Measurements from ENCODE around the gene MBD6. TPM values are rescaled to one million over a fixed set of nuclear protein-coding genes. Genes with fewer than 3 reads are reported as not detected.

MBD6 gene
- total and polyA plus RNA-seq, 2 of the 8 experiments (the other 6 are each of a cell fraction or from before 2014, with no cell fraction given) = 3.9 to 32.3 TPM

DNA sequence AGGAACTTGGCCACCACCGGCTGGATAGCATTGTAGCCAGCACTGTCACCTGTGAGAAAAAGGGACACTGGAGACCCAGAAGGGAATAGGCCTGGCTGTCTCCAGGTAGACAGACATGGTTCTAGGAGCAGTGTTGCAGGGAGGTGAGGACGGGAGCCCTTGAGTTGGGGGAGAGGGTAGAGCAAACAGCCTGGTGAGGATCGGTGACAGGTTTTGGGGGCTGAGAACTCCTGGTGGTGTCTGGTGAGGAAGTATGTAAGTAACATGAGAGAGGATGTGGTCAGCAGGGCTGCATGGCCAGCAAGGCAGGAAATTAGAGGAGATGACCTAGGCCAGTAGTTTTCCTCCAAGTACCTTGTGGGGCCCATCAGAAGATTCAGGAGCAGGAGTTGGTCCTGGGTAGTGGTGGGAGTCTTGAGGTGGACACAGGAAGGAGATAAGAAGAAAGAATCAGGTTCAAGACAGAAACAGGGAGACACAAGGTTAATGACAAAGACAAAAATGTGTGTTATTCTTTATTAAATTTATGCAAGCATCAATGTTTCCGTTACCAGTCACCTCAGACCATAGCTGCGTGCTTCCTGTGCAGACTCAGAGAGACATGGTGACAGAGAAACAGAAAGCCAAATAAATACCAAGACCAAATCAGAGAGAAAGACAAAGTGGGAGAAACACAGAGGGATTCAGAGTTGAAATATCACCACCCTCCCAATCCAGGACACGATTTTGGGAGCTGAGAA, 43.1 kb upstream of the MBD6 start, which contains the start of gene ARHGAP9:
TSS of gene ARHGAP9 (minus strand) at position 491 of the 740 bp plus-strand sequence. CDS start at position 31, 460 bp downstream.
- ChIA-PET CTCF (ENCODE audit: partially characterized antibody) (interaction anchor here (0.7 to 25.1 kb wide), 7 partner anchors 7 to 253 kb away, joined by 3 to 441 read pairs (median 4); partner anchors contain the start of genes GLI1 and INHBE), POLR2A (ENCODE audit: partially characterized antibody) (no interaction called here)
- H3K4ac ChIP-seq (replicated peaks; ENCODE audit: insufficient read length, low read depth, low read length) = no peak within 1 kb of the TSS
- DNase-seq (ENCODE audit: low read depth in 1 of 2, low spot score in 2 of 2) (no peak), FAIRE-seq (no peak)
- no peak within 1 kb of the TSS for H3K4me3 ChIP-seq (ENCODE audit: extremely low read depth in 1 of 4, insufficient read depth in 2 of 4, low read depth in 3 of 4, low read length in 4 of 4)
- no peak within 1 kb of the TSS for H3K9ac ChIP-seq (replicated peaks in 1 of 4; ENCODE audit: extremely low read depth in 1 of 4, low read depth in 3 of 4, low read length in 3 of 4)
- no peak within 1 kb of the TSS for H3K56ac ChIP-seq (replicated peaks; ENCODE audit: insufficient read length, low read depth, low read length)
- no peaks in the 10 kb centered on the region for H3K79me1 ChIP-seq (ENCODE audit: low read depth, low read length)
- no peak within 1 kb of the TSS for H2BK120ac ChIP-seq (replicated peaks; ENCODE audit: low read depth, low read length)
- H3K79me2 ChIP-seq (ENCODE audit: control insufficient read depth in 1 of 2, insufficient read depth in 2 of 2, low read length in 2 of 2) = no peaks in the 10 kb centered on the region
- H4K20me1 ChIP-seq (replicated peaks in 1 of 2; ENCODE audit: control insufficient read depth in 1 of 2, insufficient read depth in 2 of 2, low read length in 2 of 2) = peaks cover 0 to 1% of the 10 kb centered on the region in 2 experiments
- H4K5ac ChIP-seq (ENCODE audit: insufficient read length, low read depth, low read length) = no peak within 1 kb of the TSS
- no peaks in the 10 kb centered on the region for H3K36me3 ChIP-seq (ENCODE audit: control insufficient read depth in 2 of 4, insufficient read depth in 4 of 4, low read length in 3 of 4)
- H4K91ac ChIP-seq (replicated peaks; ENCODE audit: insufficient read length, low read length) = no peak within 1 kb of the TSS
- peak within 1 kb of the TSS; percentile 24; the same call in 1 of the 2 replicates for H2AK5ac ChIP-seq (ENCODE audit: low read depth, low read length)
- no peak within 1 kb of the TSS for H2BK20ac ChIP-seq (ENCODE audit: low read length)
- H2BK12ac ChIP-seq (ENCODE audit: low read depth, low read length) = peak within 1 kb of the TSS; percentile 4; the same call in 1 of the 2 replicates
- H3K23ac ChIP-seq (ENCODE audit: insufficient read length) = no peak within 1 kb of the TSS
- H3K4me1 ChIP-seq (replicated peaks in 1 of 4; ENCODE audit: control insufficient read depth in 3 of 4, insufficient read depth in 4 of 4, low read length in 3 of 4) = peaks cover 0 to 25% (median 11%) of the 10 kb centered on the region in 4 experiments; a peak in 6 of 7 replicates
- H3K9me3 ChIP-seq (ENCODE audit: insufficient read depth in 2 of 2, low read depth in 1 of 2, low read length in 1 of 2) = no peaks in the 10 kb centered on the region
- H2BK5ac ChIP-seq (ENCODE audit: low read depth, low read length) = no peak within 1 kb of the TSS
- no peak within 1 kb of the TSS for H2AFZ ChIP-seq (ENCODE audit: low read length)
- H3K27ac ChIP-seq (ENCODE audit: low read depth, low read length) = no peak within 1 kb of the TSS
- WGBS, 2 experiments (ENCODE audit: extremely low coverage in 1 of 2, insufficient coverage in 1 of 2, insufficient read length in 1 of 2, insufficient replicate concordance in 2 of 2, low coverage in 1 of 2, low lambda C conversion rate in 2 of 2, missing lambda C conversion rate in 1 of 2) = 93% methylated on average over 6 of the region's 6 CpGs; no CpG with 5 or more reads in 1 of the 2 experiments
- no peak within 1 kb of the TSS for H3K18ac ChIP-seq (ENCODE audit: extremely low read depth, low read length)
- H3K27me3 ChIP-seq (replicated peaks in 1 of 4; ENCODE audit: control insufficient read depth in 3 of 4, extremely low read depth in 1 of 4, insufficient read depth in 3 of 4, low read length in 3 of 4) = peaks cover 16 to 30% (median 28%) of the 10 kb centered on the region in 4 experiments
- peak within 1 kb of the TSS; percentile 72; the same call in 1 of the 2 replicates for H2BK15ac ChIP-seq (ENCODE audit: low read length)
- no peak within 1 kb of the TSS for H3K4me2 ChIP-seq (ENCODE audit: insufficient read depth in 1 of 2, low read depth in 2 of 2, low read length in 2 of 2)
- no peak within 1 kb of the TSS for H4K8ac ChIP-seq (ENCODE audit: extremely low read depth, insufficient read depth, low read length)
- H3K23me2 ChIP-seq (ENCODE audit: low read depth, low read length) = peaks cover 8% of the 10 kb centered on the region; the same call in 1 of the 2 replicates
- no peak within 1 kb of the TSS for H3K14ac ChIP-seq (ENCODE audit: insufficient read length)
- TF ChIP-seq SP4 (IDR thresholded peaks at IDR 0.05; ENCODE audit: low read length) (no peak), SIRT6 (IDR thresholded peaks at IDR 0.05; ENCODE audit: low read length) (no peak), SUZ12 (IDR thresholded peaks at IDR 0.05; ENCODE audit: low read length) (no peak), EGR1 (IDR thresholded peaks at IDR 0.05; ENCODE audit: borderline replicate concordance, low read depth, low read length) (no peak)
- TF ChIP-seq, protein P1, sequence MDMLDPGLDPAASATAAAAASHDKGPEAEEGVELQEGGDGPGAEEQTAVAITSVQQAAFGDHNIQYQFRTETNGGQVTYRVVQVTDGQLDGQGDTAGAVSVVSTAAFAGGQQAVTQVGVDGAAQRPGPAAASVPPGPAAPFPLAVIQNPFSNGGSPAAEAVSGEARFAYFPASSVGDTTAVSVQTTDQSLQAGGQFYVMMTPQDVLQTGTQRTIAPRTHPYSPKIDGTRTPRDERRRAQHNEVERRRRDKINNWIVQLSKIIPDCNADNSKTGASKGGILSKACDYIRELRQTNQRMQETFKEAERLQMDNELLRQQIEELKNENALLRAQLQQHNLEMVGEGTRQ (IDR thresholded peaks at IDR 0.05; ENCODE audit: low read length) = no peak

All from H1 (cell line).